Measurements from ENCODE around the gene FAAH. TPM values are rescaled to one million over a fixed set of nuclear protein-coding genes. Genes with fewer than 3 reads are reported as not detected.

The FAAH gene
- polyA plus RNA-seq, 10 donors = 9.2 to 20.5 (median 14.5) TPM

DNA sequence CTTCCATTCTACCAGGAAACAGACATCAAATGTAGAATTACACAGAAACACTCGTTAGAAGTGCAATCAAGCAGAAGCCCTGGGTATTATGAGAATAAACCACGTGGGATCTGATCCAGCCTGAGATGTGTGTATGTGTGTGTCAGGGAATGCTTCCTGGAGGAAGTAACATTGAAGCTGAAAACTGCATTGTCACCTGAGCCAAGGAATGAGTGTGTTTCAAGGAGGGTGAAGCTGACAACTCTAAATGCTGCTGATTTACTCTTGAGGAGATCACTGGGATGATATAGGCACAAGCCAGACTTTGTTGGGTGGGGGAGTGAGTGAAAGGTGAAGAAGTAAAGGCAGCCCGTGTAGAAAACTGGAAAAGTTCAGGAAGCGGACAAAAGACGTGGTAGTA is 27.6 kb downstream of the FAAH start:
- no peak for DNase-seq

- no peak for DNase-seq
Measured at GRCh38 chr1:46422261-46422871, 28.2 kb downstream of the FAAH start.

GRCh38 chr1:46423574-46424240 is 29.6 kb downstream of the FAAH start:
- no peak for DNase-seq

DNA sequence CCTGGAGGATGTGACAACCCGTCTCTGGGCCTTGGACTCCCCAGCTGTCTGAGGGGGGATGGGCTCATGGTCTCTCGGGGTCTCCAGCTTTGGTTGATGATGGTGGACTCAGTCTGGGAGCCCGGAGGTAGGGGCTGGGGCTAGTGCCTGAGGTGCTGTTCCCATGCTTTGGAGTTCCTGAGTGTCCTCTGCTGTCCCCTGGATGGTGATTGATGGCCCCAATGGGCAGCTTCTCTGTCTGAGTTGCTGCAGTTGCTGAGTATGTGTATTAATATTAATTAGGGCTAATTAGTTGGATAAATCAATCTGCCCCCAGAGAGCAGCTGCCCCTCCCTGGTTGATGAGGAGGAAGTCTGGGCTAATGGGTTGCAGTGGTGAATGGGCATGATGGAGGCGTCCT is 30.6 kb downstream of the FAAH start:
- DNase-seq = no peak

GRCh38 chr1:46425726-46426125 is 31.6 kb downstream of the FAAH start:
- no peak for DNase-seq

DNA sequence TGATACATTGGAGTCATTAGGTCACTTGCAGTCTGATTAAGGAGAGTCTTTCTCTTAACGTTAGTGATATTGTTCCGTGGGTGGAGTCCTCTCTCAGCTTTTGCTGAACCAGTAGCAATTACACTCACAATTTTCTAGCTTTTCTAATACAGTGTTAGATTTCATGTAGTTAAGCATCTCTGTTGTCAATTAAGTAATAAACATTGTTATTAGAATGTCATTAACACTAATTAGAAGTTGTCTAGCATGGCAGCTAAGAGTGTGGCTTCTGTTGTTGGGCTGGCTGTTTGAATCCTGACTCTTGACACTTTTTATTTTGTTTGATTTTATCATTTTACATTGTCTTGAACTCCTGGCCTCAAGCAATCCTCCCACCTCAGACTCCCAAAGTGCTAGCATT is 33.4 kb downstream of the FAAH start:
- no peak for DNase-seq

DNA sequence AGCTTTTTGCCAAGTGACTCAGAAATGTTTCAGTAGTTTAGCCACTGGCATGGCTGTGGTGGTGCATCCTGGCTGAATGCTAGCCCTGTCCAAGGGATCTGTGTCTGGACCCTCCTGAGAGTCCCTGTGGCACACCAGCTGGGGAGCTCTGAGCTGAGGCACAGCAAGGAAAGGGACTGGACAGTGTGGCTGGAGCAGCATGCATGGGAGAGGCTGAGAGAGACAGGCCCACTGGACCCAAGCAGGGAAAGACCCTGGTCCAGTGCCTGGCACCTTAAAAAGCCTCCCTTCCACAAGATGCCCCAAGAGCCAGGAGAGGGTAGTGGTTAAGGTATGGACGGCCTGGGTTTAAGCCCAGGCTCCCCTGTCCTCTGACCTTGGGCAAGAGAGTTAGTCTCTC is 35.3 kb downstream of the FAAH start:
- no peak for DNase-seq

DNA sequence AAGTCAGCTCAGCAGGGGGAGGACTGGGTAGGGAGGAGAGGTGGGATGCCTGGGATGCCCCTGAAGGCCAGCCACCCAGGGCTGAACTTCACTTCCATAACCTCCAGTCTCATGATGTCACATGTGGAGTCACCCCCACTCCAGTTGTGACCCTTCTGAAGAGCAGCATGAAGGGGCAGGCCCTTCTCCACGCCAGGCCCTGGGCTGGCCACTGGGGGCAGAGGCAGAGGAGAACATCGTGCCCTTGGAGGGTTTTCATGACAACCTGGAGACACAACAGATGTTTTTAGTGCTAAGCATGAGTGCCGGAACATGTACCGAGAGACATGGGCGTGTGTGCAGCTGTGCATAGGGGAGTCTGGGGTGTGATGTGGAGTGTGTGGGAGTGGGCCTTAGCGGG is 37.6 kb downstream of the FAAH start:
- no peak for DNase-seq

DNA sequence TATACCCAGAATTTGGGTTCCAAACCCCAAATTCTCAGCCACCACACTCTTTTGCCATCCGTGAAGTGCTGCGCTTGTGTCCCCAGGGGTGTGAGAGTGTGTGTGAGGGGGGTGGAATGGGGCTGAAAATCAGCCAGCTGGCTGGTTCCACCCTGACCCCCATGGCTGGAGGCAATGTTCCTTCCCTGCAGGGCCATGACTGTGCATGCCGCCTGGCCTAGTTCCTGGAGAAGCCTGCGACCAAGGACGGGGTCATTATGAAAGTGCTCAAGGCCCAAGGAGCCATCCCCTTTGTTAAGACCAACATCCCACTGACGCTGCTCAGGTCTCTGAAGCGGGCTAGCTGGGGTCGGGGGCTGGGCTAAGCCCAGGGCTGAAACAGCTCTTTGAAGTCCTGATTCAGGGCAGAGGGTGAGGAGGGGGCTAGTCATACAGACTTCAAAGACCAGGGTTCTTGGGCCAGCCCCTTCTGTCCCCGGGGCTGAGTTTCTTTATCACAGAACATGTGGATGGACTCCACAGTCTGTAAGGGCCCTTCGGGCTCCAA is 38.7 kb downstream of the FAAH start:
- DNase-seq = no peak

- no peak for DNase-seq
Measured at GRCh38 chr1:46434358-46434757, 40.2 kb downstream of the FAAH start.

DNA sequence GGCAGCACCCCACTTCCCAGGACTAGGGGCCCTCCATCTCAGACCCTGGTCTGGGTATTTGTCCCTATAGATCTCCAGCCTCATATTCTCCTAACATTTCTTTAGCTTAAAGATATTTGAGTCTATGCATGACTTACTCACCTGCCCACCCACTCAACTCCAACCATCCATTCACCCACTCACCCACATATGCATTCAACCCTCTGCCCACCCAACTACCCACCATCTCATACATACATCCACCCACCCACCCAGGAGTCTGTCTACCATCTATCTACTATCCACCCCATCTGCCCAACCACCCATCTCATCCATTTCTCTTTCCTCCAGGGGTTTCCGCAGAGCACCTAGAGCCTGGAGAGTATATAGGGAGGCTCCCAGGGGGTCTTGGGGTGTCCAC is 42.7 kb downstream of the FAAH start:
- DNase-seq = no peak

GRCh38 chr1:46437723-46438122 is 43.6 kb downstream of the FAAH start:
- no peak for DNase-seq

GRCh38 chr1:46438346-46438745 is 44.2 kb downstream of the FAAH start:
- no peak for DNase-seq

- DNase-seq = no peak
Measured at GRCh38 chr1:46440478-46440877, 46.4 kb downstream of the FAAH start.

DNA sequence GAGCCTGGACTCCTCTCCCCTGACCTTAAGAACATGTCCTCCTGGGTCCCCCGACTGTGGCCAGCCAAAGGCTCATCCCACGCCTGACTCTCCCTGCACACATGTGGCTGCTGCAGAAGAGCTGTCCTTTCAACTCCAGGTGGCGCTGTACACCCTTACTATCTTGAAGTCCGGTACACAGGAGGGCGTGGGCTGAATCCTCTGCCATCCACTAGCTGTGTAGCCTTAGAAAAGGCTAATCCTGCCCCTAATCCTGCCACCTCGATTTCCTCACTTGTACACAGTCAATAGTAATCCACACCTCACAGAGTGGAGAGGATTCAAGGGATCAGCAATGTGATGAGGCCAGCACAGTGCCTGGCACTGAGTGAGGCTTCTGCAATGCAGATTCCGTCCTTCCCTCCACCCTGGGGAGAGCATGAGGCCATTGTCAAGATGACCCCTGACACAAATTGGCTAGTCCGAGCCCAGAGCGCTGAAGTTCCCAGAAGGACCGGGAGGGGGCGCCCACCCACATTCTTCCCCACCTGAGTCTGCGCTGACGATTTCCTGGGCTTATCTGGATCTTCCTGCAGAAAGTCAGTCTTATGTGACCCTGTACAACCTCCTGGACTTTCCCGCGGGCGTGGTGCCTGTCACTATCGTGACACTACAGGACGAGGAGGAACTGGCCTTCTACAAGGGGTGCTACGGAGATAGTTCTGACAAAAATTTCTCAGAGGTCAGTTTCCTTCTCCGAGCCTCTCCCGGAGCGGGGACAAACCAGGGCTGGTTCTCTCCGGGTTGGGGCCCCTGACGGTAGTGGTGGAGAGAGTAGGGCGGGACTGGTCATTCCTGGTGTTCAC is 48.4 kb downstream of the FAAH start:
- DNase-seq = peak; percentile 47 to 81 (median 59)

DNA sequence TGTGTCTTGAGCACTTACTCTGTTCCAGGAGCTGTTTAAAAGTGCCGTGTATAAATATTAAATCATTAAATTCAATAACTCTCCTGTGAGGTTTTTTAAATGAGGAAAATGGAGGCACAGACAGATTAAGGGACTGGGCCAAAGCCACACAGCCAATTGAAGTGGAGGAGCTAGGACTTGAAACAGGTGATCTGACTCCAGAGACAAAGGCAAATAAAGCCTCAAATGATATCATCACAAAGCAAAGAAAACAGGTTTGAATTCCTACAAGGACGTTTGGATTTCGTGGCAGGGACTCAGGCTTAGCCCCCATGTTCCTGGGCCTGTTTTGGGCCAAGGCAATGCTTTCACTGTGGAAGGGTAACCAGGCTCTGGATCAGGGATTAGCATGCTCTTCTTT is 50.3 kb downstream of the FAAH start:
- DNase-seq = no peak

DNA sequence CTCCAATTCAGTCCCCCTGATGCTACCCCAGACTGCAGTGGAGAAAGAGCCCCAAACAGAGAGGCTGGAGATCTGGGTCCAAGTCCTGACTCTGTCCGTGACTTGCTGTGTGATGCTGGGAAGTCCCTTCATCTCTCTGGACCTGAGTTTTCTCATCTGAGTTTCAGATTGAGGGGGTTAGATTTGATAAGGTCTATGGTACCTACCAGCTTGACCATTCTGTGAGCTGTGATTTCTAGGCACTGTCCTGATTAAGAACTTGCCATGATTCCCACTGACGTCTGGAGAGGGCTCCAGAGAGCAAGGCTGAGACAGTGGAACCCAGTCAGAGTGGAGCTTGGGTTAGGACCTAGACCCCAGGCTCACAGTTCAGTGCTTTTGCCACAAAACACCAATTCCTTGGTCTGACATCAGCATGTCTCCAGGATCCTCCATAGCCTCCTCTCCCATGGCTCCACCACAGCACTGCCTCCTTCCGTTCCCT is 51.7 kb downstream of the FAAH start:
- no peak for DNase-seq

- DNase-seq = peak; percentile 38 to 75 (median 65)
Measured at GRCh38 chr1:46446646-46447498, 52.8 kb downstream of the FAAH start.

- DNase-seq = no peak
Measured at GRCh38 chr1:46447499-46448108, 53.5 kb downstream of the FAAH start.

- peak in 1 of 3 donors; percentile 61 for DNase-seq
Measured at GRCh38 chr1:46448109-46448911, 54.2 kb downstream of the FAAH start.
